ENCODE data around the gene NKD2.
"Not testable (repeated sequence)": the region's sequence is repeated elsewhere in the genome, so short reads cannot be mapped to it uniquely, and the experiment has no call there.

The NKD2 gene, protein sequence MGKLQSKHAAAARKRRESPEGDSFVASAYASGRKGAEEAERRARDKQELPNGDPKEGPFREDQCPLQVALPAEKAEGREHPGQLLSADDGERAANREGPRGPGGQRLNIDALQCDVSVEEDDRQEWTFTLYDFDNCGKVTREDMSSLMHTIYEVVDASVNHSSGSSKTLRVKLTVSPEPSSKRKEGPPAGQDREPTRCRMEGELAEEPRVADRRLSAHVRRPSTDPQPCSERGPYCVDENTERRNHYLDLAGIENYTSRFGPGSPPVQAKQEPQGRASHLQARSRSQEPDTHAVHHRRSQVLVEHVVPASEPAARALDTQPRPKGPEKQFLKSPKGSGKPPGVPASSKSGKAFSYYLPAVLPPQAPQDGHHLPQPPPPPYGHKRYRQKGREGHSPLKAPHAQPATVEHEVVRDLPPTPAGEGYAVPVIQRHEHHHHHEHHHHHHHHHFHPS

DNA sequence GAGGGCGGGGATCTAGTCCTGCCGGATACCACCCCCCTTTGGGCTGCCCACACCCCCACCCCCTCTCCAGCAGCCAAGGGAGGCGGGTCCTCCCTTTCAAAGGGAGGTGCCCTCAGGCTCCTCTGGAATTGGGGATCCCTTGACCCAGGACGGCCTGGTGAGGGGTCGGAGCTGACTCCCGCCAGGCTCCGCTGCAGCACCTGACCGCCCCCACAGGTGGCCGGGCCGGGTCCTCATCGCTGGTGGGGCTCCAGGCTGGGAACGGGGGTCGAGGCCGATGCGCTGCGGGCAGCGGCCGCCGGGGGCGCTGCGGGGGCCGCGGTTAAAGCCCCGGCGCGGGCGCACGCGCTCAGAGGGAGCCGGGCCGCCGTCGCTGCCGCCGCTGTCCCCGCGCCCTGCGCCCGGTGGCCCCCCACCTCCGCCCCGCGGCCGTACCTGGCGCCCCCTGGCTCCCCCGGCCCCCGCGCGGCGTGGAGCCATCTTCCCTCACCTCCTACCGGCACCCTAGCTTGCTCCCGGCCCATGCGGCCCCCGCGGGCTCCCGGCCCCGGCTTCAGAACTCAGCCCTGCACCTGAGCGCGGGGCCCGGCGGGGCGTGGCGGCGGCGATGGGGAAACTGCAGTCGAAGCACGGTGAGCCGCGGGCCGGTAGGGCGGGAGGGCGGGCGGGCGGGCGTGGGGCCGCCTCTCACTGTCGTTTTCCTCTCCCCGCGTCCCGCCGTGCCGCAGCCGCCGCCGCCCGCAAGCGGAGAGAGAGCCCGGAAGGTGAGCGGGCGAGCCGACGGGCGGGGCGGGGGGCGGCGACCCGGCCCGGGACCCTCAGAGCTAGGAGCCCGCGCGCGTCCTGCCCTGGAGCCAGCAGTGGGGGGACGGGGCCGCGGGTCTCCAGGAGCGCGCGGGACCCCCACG, at the start of gene NKD2:
TSS of gene NKD2 (plus strand) at position 352 of the 908 bp plus-strand sequence. CDS start at position 608, 256 bp downstream.
- peak; percentile 30 for DNase-seq (ENCODE audit: low read depth)

DNA sequence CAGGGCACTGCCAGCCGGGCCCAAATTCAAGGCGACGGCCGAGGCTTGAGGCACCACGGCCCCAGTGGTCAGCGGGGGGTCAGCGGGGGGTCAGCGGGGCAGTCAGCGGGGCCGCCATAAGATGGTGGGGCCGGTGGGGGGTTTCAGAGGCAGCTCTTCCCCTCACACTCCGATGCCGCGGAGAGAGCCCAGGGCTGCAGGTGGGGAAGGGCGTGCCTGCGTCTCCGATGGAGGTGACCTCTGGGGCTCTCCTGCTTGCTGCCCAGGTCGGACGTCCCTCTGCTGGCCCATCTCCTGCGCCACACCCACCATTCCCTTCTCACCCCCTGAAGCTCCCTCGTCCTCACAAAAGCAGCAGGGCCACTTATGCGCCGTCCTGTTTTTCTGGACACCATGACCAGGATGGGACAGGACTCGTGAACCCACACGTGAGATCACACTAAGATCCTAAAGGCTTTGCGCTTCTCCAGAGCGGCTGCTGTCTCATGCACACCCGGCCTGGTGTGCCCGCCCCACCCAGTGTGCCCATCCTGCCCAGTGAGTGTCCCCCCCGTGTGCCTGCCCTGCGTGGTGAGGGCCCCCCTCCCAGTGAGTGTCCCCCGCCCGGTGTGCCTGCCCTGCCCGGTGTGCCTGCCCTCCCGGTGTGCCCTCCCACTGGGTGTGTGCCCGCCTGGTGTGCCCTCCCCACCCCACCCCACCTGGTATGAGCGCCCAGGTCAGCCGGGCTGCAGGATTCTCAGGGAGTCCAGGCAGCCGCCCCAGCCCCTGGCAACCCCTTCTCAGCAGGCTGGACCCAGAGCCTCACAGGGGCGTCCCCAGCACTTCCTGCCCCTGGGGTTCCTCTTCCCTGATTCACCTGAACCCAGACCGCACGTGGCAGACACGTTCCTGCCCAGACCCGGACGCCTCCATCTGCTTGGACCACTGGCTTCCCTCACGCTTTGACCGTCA, 48.7 kb upstream of the NKD2 start:
- DNase-seq (ENCODE audit: low read depth) = no peak

DNA sequence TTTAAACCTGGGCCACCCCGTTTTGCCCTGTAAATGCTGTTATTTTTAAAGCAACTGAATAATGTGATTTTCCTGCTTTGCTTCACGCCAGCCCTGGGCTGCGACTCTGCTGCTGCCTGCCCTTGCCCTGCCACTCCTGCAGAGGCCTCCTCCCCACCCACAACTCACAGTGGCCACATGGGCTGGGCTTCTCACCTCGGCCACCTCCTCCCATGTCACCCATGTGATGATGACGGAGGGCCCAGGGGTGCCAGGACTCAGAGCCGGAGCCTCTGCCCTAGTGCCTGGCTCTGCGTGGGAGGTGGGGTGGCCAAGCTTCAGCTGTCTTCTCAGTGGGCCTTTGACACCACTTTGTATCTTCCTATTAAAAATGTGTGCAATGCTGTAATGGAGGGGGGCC, 48.1 kb upstream of the NKD2 start:
- no peak for DNase-seq (ENCODE audit: low read depth)

DNA sequence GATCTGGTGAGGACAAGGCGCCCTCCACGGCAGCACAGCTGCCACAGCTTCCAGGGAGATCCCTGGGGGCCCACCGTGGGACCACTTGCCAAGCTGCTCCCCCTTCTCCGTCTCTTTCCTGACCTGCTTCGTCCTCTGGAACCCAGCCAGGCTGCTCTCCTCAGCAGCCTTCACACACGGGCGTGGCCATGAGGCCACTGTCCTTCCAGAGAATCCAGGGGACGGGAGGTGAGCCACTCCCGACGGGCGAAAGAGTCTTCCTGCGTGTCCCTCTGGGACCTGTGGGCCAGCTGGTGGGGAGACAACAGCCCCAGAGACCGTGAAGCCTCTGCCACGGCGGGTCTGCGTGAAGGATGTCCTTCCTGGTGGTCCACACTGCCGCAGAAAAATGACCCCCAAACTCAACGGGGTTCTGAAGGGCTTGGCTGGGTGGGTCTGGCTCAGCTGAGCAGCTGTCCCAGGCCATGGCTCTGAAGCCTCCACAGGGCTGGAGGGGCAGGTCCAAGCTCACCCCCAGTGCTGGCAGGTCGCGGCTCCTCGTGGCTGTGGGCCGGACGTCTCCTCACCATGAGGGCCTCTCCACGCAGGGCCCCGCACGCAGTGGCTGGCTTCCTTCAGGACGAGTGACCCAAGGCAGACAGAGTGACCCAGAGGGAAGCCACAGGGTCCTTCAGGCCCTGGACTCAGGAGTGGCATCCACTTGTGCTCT, 47.4 kb upstream of the NKD2 start:
- DNase-seq (ENCODE audit: low read depth) = no peak

DNA sequence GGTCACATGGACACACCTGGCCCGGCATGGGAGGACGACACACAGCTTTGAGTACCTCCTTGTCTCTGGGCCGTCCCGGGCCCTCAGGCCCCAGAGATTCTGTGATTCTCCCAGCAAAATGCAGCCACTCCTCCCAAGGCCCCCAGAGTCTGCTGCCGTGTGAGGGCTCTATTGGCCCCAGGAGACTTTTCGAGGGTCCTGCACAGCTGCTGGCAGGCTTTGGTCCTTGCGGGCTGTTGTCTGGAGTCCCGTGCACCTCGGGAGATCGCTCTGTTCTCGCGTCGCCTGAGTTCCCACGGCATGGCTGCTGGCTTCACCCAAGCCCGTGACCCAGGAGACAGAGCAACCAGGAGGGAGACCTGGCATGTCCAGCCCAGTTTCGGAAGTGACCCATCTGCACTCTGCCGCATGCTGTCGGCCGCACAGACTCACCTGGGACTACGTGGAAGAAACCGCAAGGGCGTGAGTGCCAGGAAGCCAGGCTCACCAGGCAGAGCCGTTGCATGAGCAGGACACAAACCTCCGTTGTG, 46.8 kb upstream of the NKD2 start:
- no peak for DNase-seq (ENCODE audit: low read depth)

DNA sequence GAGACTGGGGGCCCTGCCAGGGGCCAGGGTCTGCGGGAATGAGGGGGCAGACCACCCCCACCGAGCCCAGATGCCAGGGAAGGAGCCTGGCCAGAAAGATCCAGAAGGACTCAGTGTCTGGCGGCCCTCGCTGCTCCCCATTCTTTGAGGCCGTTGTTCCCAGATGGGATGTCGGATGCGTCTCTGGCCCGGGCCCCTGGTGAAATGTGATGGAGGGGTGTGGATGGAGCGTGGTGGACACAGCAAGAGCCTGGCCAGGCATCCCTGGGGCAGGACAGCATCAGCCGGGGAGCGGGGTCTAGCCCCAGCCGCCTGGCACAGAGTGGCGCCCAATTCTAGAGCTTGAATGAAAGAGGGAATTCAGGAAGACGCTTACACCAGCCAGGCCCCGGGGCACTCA, 46.2 kb upstream of the NKD2 start:
- DNase-seq (ENCODE audit: low read depth) = no peak

DNA sequence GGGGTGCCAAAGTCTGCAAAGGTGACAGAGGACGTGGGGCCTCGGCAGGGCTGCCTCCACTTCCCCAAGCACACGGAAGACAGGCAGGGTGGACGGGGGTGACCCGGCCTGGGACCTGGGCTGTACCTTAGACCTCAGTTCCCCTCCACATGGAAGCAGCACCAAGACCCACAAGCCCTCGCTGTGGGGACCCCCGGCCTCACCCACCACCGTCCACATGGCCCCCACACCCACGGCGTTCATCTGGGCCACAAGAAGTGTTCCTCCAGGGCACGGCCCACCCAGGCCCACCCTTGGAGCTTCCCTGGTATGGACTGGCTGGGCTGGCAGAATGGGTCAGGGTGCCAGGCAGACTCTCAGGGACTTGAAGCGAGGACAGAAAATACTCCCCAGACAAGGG, 45.8 kb upstream of the NKD2 start:
- DNase-seq (ENCODE audit: low read depth) = no peak

DNA sequence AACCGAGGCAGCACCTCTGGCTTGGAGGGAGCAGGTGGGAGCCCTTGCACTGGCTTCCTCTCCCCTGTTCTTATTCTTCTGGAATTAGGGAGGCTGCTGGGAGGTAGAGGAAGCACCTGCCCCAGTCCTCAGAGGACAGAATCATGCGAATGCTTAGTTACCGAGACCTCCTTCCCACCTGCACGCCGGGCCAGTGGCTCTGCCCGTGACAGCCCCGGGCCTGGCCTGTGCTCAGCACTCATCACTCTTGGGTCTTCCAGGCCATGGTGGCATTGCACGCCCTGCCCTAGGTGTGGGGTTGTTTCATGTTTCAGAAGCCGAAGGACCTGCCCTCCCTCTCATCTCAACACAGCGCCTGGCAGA, 45.3 kb upstream of the NKD2 start:
- DNase-seq (ENCODE audit: low read depth) = no peak

DNA sequence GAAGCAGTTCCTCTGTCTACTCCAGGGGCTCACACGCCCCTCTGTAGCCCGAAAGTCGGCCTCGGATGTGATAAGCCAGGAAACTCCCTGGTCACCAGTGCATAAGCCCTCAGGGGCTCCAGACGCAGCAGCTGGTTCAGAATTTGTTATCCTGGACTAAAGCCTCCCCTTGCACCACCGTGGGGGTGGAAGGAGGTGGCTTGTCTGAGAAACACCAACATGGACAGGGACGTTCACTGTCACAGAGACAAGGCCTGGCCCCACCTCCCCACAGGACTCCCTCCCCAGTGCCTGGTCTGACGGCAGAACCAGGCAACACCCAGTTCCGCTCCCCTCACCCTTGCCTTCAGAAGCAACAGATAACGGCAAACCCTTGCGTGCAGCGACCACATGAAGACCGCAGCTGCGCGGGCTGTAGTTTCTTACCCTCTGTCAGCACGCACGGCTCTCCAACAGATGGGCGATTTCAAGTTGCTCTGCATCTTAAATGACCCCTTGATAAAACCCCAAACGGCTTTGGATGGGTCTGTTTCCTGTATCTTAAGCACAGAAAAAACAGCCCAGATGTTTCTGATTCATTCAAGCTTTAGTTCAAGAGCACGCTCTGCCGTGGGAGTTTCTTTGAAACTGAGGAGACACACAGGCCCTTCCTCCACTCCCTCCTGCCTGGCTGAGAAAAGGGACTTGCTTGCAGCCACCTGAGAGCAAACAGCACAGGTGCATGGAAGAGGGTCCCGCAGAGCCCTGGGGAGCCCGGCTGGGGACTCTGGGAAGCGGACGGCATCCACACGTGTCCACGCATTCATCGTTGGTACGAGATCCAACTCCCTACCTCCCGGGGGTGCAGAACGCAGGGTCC, 44.7 kb upstream of the NKD2 start:
- DNase-seq (ENCODE audit: low read depth) = no peak

DNA sequence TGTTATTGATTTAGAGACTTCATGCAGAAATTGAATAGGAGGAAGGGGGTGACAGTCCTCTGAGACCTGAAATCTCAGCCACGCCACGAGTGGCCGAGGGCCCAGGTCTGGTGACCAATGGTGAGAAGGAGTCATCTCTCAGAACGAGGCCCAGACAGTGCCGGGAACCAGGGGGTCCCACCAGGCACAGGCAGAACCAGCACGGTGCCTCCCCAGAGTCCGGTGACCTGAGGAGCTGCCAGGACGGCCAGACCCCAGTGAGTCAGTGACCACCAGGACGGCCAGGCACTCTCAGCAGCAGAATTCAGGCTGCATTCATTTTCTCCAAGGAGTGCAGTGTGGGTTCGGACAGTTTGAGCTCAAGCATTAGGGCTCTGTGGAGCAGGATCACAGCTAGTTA, 43.8 kb upstream of the NKD2 start:
- no peak for DNase-seq (ENCODE audit: low read depth)

DNA sequence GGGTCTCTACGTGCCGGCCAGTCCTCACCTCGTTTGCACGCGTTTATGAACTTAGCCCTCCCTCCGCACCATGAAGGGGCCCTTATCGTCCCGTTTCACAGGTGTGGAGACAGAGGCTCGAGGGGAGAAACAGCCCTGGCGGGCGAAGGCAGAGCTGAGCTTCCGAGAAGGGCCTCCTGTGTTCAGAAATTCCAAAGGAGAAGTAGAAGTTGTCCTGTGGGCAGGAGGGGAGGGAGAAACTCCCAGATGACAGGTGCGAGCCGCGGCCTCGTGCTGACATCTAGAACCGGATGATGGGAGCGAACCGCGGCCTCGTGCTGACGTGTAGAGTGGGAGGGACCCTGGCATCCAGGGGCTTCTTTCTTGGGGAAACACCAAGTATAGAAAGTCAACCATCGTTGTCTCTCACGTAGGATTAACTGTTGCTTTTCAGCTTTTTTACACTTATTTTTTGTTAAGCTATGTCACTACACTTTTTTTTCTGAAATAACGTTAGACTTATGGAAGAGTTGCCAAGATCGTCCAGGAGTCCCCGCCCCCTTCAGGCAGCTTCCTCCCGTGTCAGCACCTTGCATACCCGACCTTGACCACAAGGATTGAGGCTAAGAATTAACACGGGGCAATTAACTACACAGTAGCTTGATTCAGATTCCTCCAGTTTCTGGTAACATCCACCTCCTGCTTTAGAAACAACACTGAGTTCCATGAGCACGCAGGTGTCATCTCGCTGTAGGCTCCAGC, 42.8 kb upstream of the NKD2 start:
- DNase-seq (ENCODE audit: low read depth) = no peak

DNA sequence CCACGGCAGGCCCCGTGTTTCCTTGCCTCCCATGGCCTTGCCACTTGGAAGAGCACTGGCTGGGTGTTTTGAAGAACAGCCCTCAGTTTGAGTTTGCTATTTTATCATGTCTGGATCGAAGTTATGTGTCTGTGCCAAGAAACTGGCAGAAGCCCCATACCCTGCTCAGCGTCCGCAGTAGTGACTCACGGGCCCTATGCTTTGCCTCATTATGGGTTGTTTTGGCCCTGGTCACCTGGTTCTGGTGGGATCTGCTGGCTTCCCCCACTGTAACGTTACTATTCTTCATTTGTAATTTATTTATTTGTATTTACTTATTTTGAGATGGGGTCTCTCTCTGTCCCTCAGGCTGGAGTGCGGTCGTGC, 42.3 kb upstream of the NKD2 start:
- no peak for DNase-seq (ENCODE audit: low read depth)

DNA sequence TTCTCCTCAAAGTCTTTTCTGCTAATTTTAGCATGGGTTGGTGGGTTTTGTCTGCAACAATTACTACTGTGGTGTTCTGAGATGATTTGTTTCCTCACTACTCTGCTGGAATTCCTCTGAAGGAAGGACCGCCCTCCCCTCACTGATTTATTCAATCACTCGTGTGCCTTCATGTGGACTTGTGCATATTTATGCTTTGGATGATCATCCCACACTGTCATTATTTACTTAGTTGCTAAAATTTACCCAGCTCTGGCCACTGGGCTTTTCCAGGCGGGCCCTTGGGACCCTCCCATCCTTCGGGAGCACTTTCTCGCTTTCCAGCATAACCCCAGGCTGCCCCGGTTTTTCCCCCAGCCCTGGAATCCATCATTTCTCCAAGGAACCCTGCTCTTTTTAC, 41.7 kb upstream of the NKD2 start:
- no peak for DNase-seq (ENCODE audit: low read depth)

DNA sequence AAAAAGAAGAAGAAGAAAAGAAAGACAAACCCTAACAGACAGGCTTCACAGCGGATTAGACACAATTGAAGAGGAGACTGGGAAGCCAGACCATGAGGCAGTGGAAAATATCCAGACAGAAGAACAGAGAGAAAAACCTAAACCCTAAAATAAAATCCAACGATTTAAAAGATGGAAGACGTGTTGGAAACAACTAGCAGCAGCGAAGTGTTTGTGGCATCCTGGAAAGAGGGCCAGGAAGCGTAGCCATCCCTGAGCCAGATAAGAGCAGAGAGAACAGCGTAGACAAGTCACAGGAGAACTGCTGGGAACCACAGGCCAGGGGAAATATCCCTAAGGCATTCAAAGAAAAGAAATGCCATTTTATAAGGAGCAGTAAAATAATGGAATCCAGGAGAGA, 39.7 kb upstream of the NKD2 start:
- DNase-seq (ENCODE audit: low read depth) = no peak

DNA sequence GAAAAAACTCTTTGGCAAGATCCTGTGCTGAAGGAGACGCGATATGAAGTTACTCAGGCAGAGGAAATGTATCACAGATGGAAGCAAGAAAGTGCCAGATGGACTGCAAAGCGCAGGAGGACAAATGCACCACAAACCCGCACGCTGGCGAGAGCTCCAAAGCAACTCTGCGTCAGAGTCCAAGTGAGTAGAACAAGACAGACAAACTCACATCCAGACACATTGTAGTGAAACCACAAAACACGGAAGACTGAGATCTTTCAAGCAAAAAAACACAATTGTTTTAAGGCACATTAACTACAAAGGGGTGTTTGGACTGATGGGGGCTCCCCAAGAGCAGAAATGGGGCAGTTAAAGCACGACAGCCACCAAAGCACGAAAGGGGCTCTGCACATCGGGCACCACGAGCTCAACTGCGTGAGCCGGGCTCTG, 39.2 kb upstream of the NKD2 start:
- no peak for DNase-seq (ENCODE audit: low read depth)

DNA sequence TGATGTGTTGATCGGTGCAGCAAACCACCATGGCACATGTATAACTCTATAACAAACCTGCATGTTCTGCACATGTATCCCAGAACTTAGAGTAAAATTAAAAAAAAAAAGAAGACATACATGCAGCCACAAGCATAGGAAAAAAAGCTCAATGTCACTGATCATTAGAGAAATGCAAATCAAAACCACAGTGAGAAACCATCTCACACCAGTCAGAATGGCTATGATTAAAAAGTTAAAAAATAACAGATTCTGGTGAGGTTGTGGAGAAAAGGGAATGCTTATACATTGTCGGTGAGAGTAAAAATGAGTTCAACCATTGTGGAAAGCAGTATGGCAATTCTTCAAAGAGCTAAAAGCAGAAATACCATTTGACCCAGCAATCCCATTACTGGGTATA, 36.0 kb upstream of the NKD2 start:
- not testable (repeated sequence) for DNase-seq (ENCODE audit: low read depth)

DNA sequence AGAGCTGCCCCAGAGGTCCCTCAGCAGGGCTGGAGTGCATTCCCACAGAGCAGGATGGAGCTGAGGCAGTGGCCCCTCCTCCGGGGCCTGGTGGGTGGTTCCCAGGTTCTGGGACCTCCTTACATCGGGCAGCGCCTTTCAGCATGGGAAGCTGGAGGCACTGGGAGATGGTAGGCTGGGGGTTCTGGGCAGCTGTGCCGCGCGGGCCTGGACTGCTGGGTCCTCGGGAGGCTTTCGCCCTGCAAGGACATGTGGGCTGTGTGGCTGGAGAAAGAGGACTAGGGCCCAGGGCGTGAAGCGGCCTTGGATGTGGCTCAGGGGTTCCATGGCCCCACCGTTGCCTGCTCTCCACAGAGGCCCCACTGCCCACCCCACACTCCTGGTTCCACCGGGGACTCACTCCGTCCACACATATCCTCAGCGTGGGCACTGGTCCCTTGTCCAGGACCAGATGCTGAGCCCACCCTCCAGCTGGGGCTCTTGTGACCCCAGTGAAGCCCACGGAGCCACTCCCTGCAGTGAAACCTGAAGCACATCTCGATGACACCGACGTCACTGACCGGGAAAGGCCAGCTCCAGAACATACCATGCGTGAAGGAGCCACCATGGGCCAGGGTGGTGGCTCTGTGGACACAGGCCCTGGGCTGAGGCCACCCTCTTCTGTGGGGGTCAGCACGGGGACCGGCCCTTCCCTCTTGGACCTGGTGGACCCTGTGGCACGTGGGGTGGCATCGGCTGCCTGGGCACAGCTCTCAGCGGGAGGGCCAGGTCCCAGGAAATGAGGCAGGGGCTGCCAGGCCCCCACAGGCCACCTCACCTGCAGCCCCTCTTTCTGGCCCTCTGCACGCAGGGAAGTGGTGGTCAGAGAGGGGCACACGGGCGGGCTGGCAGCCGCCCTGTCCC, 31.5 kb upstream of the NKD2 start:
- no peak for DNase-seq (ENCODE audit: low read depth)

DNA sequence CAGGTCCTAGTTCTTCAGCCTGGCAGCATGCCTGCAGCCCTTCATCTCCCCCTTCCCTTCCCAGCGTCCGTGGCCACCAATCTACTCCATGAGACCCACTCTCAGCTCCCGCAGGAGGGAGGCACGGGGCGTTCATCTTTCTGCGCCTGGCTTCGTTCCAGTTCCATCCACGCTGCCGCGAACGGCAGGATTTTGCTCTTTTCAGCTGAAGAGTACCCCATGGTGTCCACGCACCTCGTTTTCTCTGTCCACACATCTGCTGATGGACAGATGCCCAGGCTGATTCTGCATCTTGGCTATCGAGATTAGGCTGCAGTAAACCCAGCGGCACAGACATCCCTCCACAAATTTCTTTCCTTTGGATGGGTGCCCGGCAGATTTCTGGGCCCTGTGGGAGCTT, 30.5 kb upstream of the NKD2 start:
- DNase-seq (ENCODE audit: low read depth) = no peak
